Activated T-helper 2 cell treated with anti-CD3 and anti-CD28 coated beads, Interferon-gamma antibody, Interleukin-2, Interleukin-4, amounts not matched to agents 10 μg/mL and 5 μg/mL and 100 μg/mL, durations not matched to agents 14 hours and 24 hours and 36 hours (primary cell): ENCODE results near the gene SETX. TPM values are rescaled to one million over a fixed set of nuclear protein-coding genes. Genes with fewer than 3 reads are reported as not detected.
"Not testable (repeated sequence)": the region's sequence is repeated elsewhere in the genome, so short reads cannot be mapped to it uniquely, and the experiment has no call there.

Experiments
- DNase-seq: peaks from one replicate; pipeline ENCODE4 v3.0.0; 2021; ENCODE audit warnings: low spot score
- H3K27ac Mint-ChIP-seq: one replicate; pipeline ENCODE4 v1.8.0; 2021; ENCODE audit warnings: mixed read lengths
- H3K27me3 Mint-ChIP-seq: one replicate; pipeline ENCODE4 v1.8.0; 2021; ENCODE audit warnings: low read depth, mixed read lengths
- H3K36me3 Mint-ChIP-seq: one replicate; pipeline ENCODE4 v1.8.0; 2021; ENCODE audit warnings: low read depth, mixed read lengths
- H3K4me1 Mint-ChIP-seq: one replicate; pipeline ENCODE4 v1.8.0; 2021; ENCODE audit warnings: low read depth, mixed read lengths
- H3K4me3 Mint-ChIP-seq: one replicate; pipeline ENCODE4 v1.8.0; 2021; ENCODE audit warnings: low read depth, mild to moderate bottlenecking, moderate library complexity, mixed read lengths
- H3K9me3 Mint-ChIP-seq: one replicate; pipeline ENCODE4 v1.8.0; 2021; ENCODE audit warnings: mixed read lengths
- intact Hi-C: fragments of 100-400 bp; cut with micrococcal nuclease; formaldehyde crosslinking; loops from one replicate; pipeline ENCODE4 v1.15.1; 2023
- total RNA-seq: library from RNA; stranded (reverse); gene quantifications from 2 replicates; pipeline ENCODE4 v1.2.3, GENCODE V29; 2022

The SETX gene
- 49.8 and 51.0 TPM in 2 replicates for total RNA-seq

DNA sequence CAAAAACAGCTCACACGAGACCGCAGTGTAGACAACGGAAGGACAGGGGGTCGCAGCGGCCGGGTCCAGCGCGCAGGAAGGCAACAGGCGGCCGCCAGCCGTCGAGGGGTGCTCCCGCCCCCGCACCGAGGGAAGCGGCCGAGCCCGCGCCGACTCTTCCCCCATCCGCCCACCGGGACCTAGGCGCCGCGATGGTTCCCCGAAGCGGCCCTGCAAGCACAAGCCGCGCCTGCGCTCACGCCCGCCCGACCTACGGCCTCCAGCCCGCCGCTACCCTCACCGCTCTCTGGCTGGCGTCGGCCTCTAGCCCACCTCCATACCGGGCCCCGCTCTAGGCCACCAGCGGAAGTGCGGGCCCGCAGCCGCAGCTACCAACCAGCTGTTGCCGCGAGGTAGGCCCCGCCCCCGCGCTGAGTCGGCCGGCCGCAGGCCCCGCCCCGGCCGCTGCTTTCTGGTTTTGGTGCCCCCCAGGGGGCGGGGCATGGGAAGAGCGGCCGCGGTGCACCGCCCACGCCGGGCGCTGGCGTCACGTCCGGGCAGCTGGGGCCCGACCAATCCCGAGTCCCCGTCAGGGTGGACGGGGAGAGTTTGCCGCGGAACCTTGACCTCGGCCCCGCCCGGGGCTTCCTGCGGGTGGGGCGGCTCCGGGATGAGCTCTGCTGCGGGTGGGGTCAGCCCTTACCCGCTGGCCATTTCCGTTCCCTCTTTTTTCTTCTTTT lies at the start of gene SETX:
Gene SETX, minus strand, starts transcription at position 350 of the 719 bp plus-strand sequence. CDS start 5,558 bp downstream, outside the sequence.
- peak within 1 kb of the TSS; percentile 91 for H3K4me3 Mint-ChIP-seq
- peak within 1 kb of the TSS; percentile 93 for H3K27ac Mint-ChIP-seq
- peak; percentile 89 for DNase-seq
- H3K9me3 Mint-ChIP-seq: no peaks in the 10 kb centered on the region
- H3K36me3 Mint-ChIP-seq: peaks cover 36% of the 10 kb centered on the region
- peaks cover 37% of the 10 kb centered on the region for H3K4me1 Mint-ChIP-seq
- intact Hi-C loops: loop anchor here (1.0 to 10.0 kb wide), 4 partner anchors 52 to 1100 kb away; partner anchors contain the start of genes PRRC2B and TTF1
- no peaks in the 10 kb centered on the region for H3K27me3 Mint-ChIP-seq

- H3K4me1 Mint-ChIP-seq: peaks cover 28% of the 10 kb centered on the region
- H3K9me3 Mint-ChIP-seq: no peaks in the 10 kb centered on the region
- H3K27ac Mint-ChIP-seq: peak overlapping the region; percentile 93
- peak overlapping the region; percentile 80 for H3K4me3 Mint-ChIP-seq
- intact Hi-C loops: loop anchor here (2.0 kb wide), 1 partner anchor 54 kb away; no protein-coding TSS in a partner anchor
- H3K27me3 Mint-ChIP-seq: peaks cover 6% of the 10 kb centered on the region
- peak; percentile 46 for DNase-seq
- H3K36me3 Mint-ChIP-seq: peaks cover 53% of the 10 kb centered on the region
These were observed 49.6 kb upstream of the SETX start for GRCh38 chr9:132404228-132404881.

DNA sequence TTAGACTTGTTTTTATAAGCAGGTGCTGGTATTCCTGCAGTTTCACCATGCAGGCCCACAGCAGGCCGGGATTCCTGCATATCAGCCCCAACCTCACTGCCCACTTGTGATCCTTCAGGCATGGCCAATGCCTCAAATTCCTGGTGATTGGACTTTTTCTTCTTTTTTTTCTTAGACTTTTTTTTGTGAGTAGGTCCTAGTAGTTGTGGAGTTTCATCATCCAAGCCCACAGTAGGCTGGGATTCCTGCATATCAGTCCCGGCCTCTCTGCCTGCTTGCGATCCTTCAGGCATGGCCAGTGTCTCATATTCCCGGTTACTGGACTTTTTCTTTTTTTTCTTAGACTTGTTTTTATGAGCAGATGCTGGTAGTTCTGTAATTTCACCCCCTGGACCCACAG lies 47.0 kb upstream of the SETX start:
- H3K27ac Mint-ChIP-seq: peak overlapping the region; percentile 21
- intact Hi-C loops: no loop called here
- H3K9me3 Mint-ChIP-seq: no peaks in the 10 kb centered on the region
- H3K4me1 Mint-ChIP-seq: peaks cover 25% of the 10 kb centered on the region
- H3K27me3 Mint-ChIP-seq: peaks cover under 1% of the 10 kb centered on the region
- H3K36me3 Mint-ChIP-seq: peaks cover 71% of the 10 kb centered on the region
- no peak for DNase-seq
- no peak overlapping the region for H3K4me3 Mint-ChIP-seq

GRCh38 chr9:132395560-132395959 lies 40.8 kb upstream of the SETX start:
- intact Hi-C loops: no loop called here
- peaks cover 73% of the 10 kb centered on the region for H3K36me3 Mint-ChIP-seq
- no peak for DNase-seq
- no peak overlapping the region for H3K4me3 Mint-ChIP-seq
- no peak overlapping the region for H3K27ac Mint-ChIP-seq
- H3K27me3 Mint-ChIP-seq: no peaks in the 10 kb centered on the region
- H3K9me3 Mint-ChIP-seq: no peaks in the 10 kb centered on the region
- no peaks in the 10 kb centered on the region for H3K4me1 Mint-ChIP-seq

DNA sequence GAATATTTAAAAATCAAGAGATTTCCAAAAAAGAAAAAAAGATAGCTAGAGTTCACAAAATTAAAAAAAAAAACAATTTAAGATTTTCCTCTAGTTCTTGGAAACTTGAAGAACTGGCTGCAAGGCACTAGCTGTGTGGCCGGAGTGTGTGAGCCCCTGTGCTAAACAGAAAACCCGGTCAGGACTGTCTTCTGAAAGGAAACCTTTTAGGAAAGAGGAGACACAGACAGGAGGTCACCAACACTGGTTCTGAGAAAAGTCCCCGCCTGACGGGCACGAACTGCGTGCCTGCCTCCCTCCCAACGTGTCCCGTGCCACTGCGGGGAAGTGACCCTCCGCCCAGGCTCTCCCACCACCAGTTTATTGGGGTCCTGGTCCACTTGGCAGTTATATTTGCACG lies 36.7 kb upstream of the SETX start:
- H3K36me3 Mint-ChIP-seq: peaks cover 82% of the 10 kb centered on the region

DNA sequence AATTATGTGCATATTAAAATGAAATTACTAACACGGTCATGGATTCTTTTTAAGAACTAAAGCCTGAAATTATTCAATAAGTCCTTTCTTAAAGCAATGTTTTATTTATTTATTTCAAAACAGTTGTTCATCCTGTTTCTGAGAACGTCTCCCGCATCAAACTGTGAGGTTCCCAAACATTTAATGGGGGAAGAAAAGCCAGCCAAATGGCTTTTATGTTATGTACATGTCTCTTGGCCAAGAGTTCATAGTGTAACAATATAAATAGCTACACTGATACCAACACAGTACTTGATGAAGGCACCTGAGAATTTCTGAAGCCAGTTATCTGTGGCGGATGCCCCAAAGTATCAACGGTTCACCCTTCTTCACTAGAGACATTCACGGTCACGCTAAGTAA lies 36.2 kb upstream of the SETX start:
- Mint-ChIP-seq H3K4me1 (no peaks in the 10 kb centered on the region), H3K27ac (no peak overlapping the region), H3K4me3 (no peak overlapping the region), H3K27me3 (no peaks in the 10 kb centered on the region), H3K36me3 (peaks cover 82% of the 10 kb centered on the region), H3K9me3 (no peaks in the 10 kb centered on the region)
- intact Hi-C loops: no loop called here
- no peak for DNase-seq

More for the DNA sequence above, 36.7 kb upstream of the SETX start:
- Mint-ChIP-seq H3K27me3 (no peaks in the 10 kb centered on the region), H3K9me3 (no peaks in the 10 kb centered on the region), H3K4me3 (no peak overlapping the region), H3K27ac (no peak overlapping the region), H3K4me1 (no peaks in the 10 kb centered on the region)
- no peak for DNase-seq
- intact Hi-C loops: no loop called here

DNA sequence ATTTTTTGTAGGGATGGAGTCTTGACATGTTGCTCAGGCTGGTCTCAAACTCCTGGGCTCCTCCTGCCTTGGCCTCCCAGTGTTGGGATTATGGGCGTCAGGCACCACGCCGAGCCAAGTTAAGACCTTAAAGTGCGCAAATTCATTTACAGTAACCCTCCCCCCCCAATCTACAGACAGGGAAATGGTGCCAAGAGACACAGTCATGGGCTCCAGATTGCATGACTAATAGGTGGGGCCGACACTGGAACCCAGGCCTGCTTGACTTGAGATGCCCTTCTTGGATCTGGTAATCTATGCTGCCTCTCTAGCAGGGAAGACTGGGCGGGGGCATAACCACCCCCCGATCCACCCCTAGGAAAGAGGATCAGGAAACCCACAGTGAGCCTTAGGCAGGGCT lies 32.3 kb upstream of the SETX start:
- Mint-ChIP-seq H3K4me3 (no peak overlapping the region), H3K36me3 (peaks cover 91% of the 10 kb centered on the region), H3K27me3 (no peaks in the 10 kb centered on the region), H3K9me3 (no peaks in the 10 kb centered on the region), H3K27ac (no peak overlapping the region), H3K4me1 (peaks cover 17% of the 10 kb centered on the region)
- no peak for DNase-seq
- intact Hi-C loops: no loop called here

DNA sequence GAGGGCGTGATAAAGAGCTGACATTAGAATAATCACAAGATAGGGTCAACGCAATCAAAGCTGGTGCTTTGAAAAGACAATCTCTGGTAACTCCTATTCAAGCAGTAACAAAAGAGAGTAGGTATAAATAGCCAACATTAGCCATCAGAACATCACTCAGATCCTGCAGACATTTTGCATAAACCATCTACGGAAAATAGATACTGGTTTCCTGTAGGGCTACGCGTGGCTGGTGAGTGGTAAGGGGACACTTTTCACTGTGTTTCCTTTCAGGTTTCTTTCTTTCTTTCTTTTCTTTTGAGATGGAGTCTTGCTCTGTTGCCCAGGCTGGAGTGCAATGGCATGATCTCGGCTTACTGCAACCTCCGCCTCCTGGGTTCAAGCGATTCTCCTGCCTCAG lies 29.6 kb upstream of the SETX start:
- intact Hi-C loops: no loop called here
- DNase-seq: no peak
- H3K27me3 Mint-ChIP-seq: no peaks in the 10 kb centered on the region
- H3K4me1 Mint-ChIP-seq: peaks cover 24% of the 10 kb centered on the region
- peaks cover 78% of the 10 kb centered on the region for H3K36me3 Mint-ChIP-seq
- no peaks in the 10 kb centered on the region for H3K9me3 Mint-ChIP-seq
- H3K27ac Mint-ChIP-seq: peak overlapping the region; percentile 35
- H3K4me3 Mint-ChIP-seq: no peak overlapping the region

DNA sequence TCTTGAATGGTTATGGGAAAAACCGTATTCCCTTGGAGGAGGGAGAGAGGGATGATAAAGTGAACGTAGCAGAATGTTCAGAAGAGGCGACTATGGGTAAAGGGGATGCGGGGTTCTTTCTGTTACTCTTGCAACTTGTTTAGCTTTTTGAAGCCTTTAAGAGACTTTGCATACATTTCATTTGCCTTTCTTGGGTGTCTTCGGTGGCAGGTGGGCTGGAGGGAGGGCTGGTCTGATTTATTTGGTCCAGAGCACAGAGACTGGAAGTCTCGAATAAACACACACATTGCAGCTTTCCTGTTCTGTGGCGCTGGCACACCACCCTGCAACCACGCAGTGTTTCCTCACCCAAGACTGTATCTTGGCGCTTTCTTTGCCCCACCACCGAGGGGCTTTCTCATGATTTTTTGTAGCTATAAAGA lies 28.7 kb upstream of the SETX start:
- H3K27me3 Mint-ChIP-seq: no peaks in the 10 kb centered on the region
- DNase-seq: no peak
- H3K4me1 Mint-ChIP-seq: peaks cover 24% of the 10 kb centered on the region
- H3K9me3 Mint-ChIP-seq: no peaks in the 10 kb centered on the region
- no peak overlapping the region for H3K4me3 Mint-ChIP-seq
- peaks cover 69% of the 10 kb centered on the region for H3K36me3 Mint-ChIP-seq
- intact Hi-C loops: no loop called here
- H3K27ac Mint-ChIP-seq: no peak overlapping the region

GRCh38 chr9:132381966-132382541 lies 27.3 kb upstream of the SETX start:
- no peak overlapping the region for H3K4me3 Mint-ChIP-seq
- H3K36me3 Mint-ChIP-seq: peaks cover 57% of the 10 kb centered on the region
- no peaks in the 10 kb centered on the region for H3K9me3 Mint-ChIP-seq
- H3K4me1 Mint-ChIP-seq: peaks cover 24% of the 10 kb centered on the region
- intact Hi-C loops: no loop called here
- no peaks in the 10 kb centered on the region for H3K27me3 Mint-ChIP-seq
- DNase-seq: no peak
- H3K27ac Mint-ChIP-seq: peak overlapping the region; percentile 36

GRCh38 chr9:132378416-132378815 lies 23.6 kb upstream of the SETX start:
- DNase-seq, H3K27ac Mint-ChIP-seq, intact Hi-C loops, H3K27me3 Mint-ChIP-seq, H3K9me3 Mint-ChIP-seq, H3K4me3 Mint-ChIP-seq: not testable (repeated sequence)
- H3K36me3 Mint-ChIP-seq: peaks cover 27% of the 10 kb centered on the region
- H3K4me1 Mint-ChIP-seq: peaks cover 15% of the 10 kb centered on the region

DNA sequence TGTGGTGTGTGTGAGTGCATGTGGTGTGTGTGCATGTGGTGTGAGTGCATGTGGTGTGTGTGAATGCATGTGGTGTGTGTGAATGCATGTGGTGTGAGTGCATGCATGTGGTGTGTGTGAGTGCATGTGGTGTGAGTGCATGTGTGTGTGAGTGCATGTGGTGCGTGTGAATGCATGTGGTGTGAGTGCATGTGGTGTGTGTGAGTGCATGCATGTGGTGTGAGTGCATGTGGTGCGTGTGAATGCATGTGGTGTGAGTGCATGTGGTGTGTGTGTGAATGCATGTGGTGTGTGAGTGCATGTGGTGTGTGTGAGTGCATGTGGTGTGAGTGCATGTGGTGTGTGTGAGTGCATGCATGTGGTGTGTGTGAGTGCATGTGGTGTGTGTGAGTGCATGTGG lies 23.0 kb upstream of the SETX start:
- H3K27ac Mint-ChIP-seq, H3K9me3 Mint-ChIP-seq, intact Hi-C loops, DNase-seq, H3K27me3 Mint-ChIP-seq, H3K4me3 Mint-ChIP-seq: not testable (repeated sequence)
- Mint-ChIP-seq H3K4me1 (peaks cover 14% of the 10 kb centered on the region), H3K36me3 (peaks cover 25% of the 10 kb centered on the region)
